IPS-18a (cell line): ENCODE measurements around the gene FSD1L.

Experiments used
- H3K27ac ChIP-seq: one replicate; pipeline ENCODE4 v1.5.1; 2013; ENCODE audit warnings: low read length
- H3K27me3 ChIP-seq: one replicate; pipeline ENCODE4 v1.6.1; 2013; ENCODE audit warnings: mild to moderate bottlenecking, low read length; ENCODE audit not compliant: control insufficient read depth, insufficient read depth
- H3K36me3 ChIP-seq: one replicate; pipeline ENCODE4 v1.6.1; 2013; ENCODE audit warnings: low read depth, low read length; ENCODE audit not compliant: control insufficient read depth
- H3K4me1 ChIP-seq: one replicate; pipeline ENCODE4 v1.6.1; 2013; ENCODE audit warnings: low read depth, low read length; ENCODE audit not compliant: control insufficient read depth
- H3K4me3 ChIP-seq: one replicate; pipeline ENCODE4 v1.5.1; 2013; ENCODE audit warnings: low read length
- H3K9ac ChIP-seq: one replicate; pipeline ENCODE4 v1.6.1; 2013; ENCODE audit warnings: mild to moderate bottlenecking, low read length, moderate library complexity
- H3K9me3 ChIP-seq: one replicate; pipeline ENCODE4 v1.6.1; 2013; ENCODE audit warnings: low read depth, low read length; ENCODE audit not compliant: control insufficient read depth

FSD1L gene

DNA sequence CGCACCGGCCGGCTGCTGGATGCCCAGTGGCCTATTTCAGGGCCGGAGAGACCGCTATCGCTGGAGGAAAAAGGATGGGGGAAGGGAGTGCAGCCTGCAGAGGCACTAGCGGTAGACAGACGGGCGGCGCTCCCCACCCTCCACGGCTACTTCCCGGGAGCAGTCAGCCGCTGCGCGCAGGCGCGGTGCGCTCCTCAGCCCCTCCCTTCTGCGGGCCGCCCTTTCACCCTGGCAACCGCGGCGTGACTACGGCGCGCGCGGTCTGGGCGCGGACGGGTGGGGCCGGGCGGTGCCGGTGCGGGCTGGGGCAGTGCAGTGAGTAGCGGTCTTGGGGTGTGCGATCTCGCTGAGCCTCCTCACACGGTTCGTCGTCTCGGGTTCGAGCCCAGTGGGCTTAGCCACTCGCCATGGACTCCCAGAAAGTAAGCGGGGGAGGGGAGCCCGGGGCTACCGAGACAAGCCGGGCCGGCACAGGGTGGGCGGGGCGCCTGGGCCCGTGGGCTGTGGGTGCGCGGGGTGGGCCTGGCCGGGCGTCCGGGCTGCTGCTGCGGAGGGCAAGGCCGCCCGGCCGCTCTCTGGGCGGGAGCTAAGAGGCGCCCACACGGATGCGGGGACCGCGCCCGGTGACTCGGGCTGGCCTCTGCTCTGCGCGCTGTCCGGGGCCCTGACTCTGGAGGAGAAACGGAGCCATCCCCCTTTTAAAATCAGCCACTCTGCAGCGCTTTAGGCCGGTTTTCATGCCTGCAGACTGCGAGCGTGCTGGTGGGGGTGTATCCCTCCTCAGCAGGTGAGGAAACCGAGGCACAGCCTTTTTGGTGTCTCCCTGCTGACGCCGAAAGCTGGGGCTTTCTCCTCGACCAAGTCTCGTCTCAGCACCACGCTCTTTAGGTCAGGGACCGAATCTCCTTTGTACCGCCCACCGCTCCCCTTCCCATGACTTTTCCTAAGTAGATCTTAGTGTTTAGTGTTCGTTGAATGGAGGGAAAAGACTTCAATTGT, at the start of gene FSD1L:
TSS of gene FSD1L (plus strand) at position 221 of the 999 bp plus-strand sequence. CDS start at position 408, 187 bp downstream.
- peak within 1 kb of the TSS; percentile 20 for H3K27ac ChIP-seq

DNA sequence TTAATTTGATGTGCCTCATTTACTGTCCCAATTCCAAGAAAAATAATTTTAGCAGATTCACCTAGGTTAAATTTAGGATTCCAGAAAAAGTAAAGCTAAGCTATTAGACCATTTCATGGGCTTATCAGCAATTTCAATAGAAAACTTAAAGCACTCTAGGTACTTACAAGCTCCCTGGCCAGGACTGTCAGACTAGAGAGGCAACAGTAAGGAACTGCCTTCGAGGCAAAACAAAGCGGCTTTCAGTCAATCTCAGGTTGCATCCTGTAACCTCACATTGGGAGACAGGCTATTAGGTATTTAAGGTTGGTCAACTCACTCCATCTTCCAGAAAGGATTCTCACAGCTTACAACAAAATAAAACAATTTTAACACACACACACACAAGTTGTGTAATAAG, 48.7 kb upstream of the FSD1L start:
- no peak overlapping the region for H3K27ac ChIP-seq
- no peaks in the 10 kb centered on the region for H3K9me3 ChIP-seq
- H3K4me3 ChIP-seq = no peak overlapping the region
- H3K27me3 ChIP-seq = no peaks in the 10 kb centered on the region
- H3K4me1 ChIP-seq = peaks cover 43% of the 10 kb centered on the region
- no peak overlapping the region for H3K9ac ChIP-seq
- no peaks in the 10 kb centered on the region for H3K36me3 ChIP-seq

More for the DNA sequence above, at the start of gene FSD1L:
- Histone ChIP-seq H3K9me3 (no peaks in the 10 kb centered on the region), H3K9ac (peak within 1 kb of the TSS; percentile 63), H3K4me3 (peak within 1 kb of the TSS; percentile 74), H3K27me3 (no peaks in the 10 kb centered on the region), H3K36me3 (no peaks in the 10 kb centered on the region), H3K4me1 (peaks cover 16% of the 10 kb centered on the region)

GRCh38 chr9:105401651-105402050, 46.2 kb upstream of the FSD1L start:
- peaks cover 44% of the 10 kb centered on the region for H3K4me1 ChIP-seq
- no peaks in the 10 kb centered on the region for H3K27me3 ChIP-seq
- no peaks in the 10 kb centered on the region for H3K36me3 ChIP-seq
- H3K4me3 ChIP-seq = no peak overlapping the region
- no peak overlapping the region for H3K27ac ChIP-seq
- H3K9ac ChIP-seq = no peak overlapping the region
- H3K9me3 ChIP-seq = no peaks in the 10 kb centered on the region

GRCh38 chr9:105403552-105404248, 44.1 kb upstream of the FSD1L start:
- Histone ChIP-seq H3K9me3 (no peaks in the 10 kb centered on the region), H3K4me3 (peak overlapping the region; percentile 42), H3K27ac (peak overlapping the region; percentile 51), H3K27me3 (no peaks in the 10 kb centered on the region), H3K9ac (peak overlapping the region; percentile 44), H3K36me3 (no peaks in the 10 kb centered on the region), H3K4me1 (peaks cover 44% of the 10 kb centered on the region)

- H3K36me3 ChIP-seq = no peaks in the 10 kb centered on the region
- H3K4me1 ChIP-seq = peaks cover 37% of the 10 kb centered on the region
Observed at GRCh38 chr9:105405514-105406131, 42.2 kb upstream of the FSD1L start.

DNA sequence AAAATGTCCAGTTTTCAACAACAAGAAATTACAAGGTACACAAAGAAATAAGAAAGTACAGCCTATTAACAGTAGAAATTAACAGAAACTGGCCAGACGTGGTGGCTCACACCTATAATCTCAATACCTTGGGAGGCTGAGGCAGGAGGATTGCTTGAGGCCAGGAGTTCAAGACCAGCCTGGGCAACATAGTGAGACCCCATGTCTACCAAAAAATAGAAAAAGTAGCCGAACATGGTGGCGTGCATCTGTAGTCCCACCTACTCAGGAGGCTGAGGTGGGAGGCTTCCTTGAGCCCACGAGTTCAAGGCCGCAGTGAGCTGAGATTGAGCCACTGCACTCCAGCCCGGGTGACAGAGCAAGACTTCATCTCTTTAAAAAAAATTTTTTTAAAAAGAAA, 41.5 kb upstream of the FSD1L start:
- Histone ChIP-seq H3K27ac (no peak overlapping the region), H3K4me1 (peaks cover 33% of the 10 kb centered on the region), H3K36me3 (no peaks in the 10 kb centered on the region), H3K9ac (no peak overlapping the region), H3K27me3 (no peaks in the 10 kb centered on the region), H3K9me3 (peaks cover 4% of the 10 kb centered on the region), H3K4me3 (no peak overlapping the region)

More at GRCh38 chr9:105405514-105406131, 42.2 kb upstream of the FSD1L start:
- Histone ChIP-seq H3K9ac (no peak overlapping the region), H3K27ac (no peak overlapping the region), H3K4me3 (no peak overlapping the region), H3K9me3 (peaks cover 2% of the 10 kb centered on the region), H3K27me3 (no peaks in the 10 kb centered on the region)

- H3K4me3 ChIP-seq = no peak overlapping the region
- H3K4me1 ChIP-seq = peaks cover 17% of the 10 kb centered on the region
- peaks cover 4% of the 10 kb centered on the region for H3K9me3 ChIP-seq
Observed at GRCh38 chr9:105413525-105413924, 34.3 kb upstream of the FSD1L start.

GRCh38 chr9:105414947-105415661, 32.7 kb upstream of the FSD1L start:
- H3K27me3 ChIP-seq = no peaks in the 10 kb centered on the region
- H3K4me3 ChIP-seq = peak overlapping the region; percentile 14
- peaks cover 4% of the 10 kb centered on the region for H3K9me3 ChIP-seq
- no peaks in the 10 kb centered on the region for H3K36me3 ChIP-seq
- H3K9ac ChIP-seq = no peak overlapping the region
- peaks cover 17% of the 10 kb centered on the region for H3K4me1 ChIP-seq
- H3K27ac ChIP-seq = no peak overlapping the region

More at GRCh38 chr9:105413525-105413924, 34.3 kb upstream of the FSD1L start:
- no peaks in the 10 kb centered on the region for H3K36me3 ChIP-seq
- no peak overlapping the region for H3K9ac ChIP-seq
- no peak overlapping the region for H3K27ac ChIP-seq
- H3K27me3 ChIP-seq = no peaks in the 10 kb centered on the region

DNA sequence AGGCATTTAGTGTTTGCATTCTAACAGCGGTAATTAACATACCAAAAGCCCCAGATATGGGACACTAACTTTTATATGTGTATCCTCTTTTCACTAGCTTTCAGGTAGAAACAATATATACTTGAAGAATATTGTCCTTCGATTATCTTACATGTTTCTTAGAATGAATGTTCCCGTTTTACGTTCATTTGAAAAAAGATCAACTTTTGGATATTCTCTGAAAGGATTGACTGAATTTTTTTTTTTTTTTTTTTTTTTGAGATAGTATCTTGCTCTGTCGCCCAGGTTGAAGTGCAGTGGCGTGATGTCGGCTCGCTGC, 32.2 kb upstream of the FSD1L start:
- Histone ChIP-seq H3K9me3 (peaks cover 2% of the 10 kb centered on the region), H3K9ac (no peak overlapping the region), H3K27ac (no peak overlapping the region), H3K27me3 (no peaks in the 10 kb centered on the region), H3K4me3 (peak overlapping the region; percentile 14), H3K4me1 (peaks cover 17% of the 10 kb centered on the region), H3K36me3 (no peaks in the 10 kb centered on the region)

- Histone ChIP-seq H3K9ac (no peak overlapping the region), H3K27ac (no peak overlapping the region), H3K36me3 (no peaks in the 10 kb centered on the region), H3K4me1 (peaks cover 17% of the 10 kb centered on the region), H3K4me3 (no peak overlapping the region), H3K27me3 (no peaks in the 10 kb centered on the region), H3K9me3 (no peaks in the 10 kb centered on the region)
Observed at GRCh38 chr9:105416840-105417239, 31.0 kb upstream of the FSD1L start.
